ENCODE measurements around the gene ADAMTS6. TPM values are rescaled to one million over a fixed set of nuclear protein-coding genes. Genes with fewer than 3 reads are reported as not detected.

The ADAMTS6 gene
- total RNA-seq, 1 donor from 2014 or later, result 17.6 TPM

- no peaks in the 10 kb centered on the region for H3K36me3 ChIP-seq (ENCODE audit: control insufficient read depth, insufficient read depth, low read length)
- no peaks in the 10 kb centered on the region for H3K27me3 ChIP-seq (ENCODE audit: control insufficient read depth, insufficient read depth, low read length)
- no peak for TF ChIP-seq CTCF (IDR thresholded peaks at IDR 0.05; ENCODE audit: insufficient read depth, low read length, severe bottlenecking)
- H3K4me3 ChIP-seq (ENCODE audit: low read depth, low read length), result no peak overlapping the region
- DNase-seq (ENCODE audit: low read depth), result no peak
- no peak for FAIRE-seq
These were observed 41.3 kb downstream of the ADAMTS6 start for GRCh38 chr5:65440456-65440855.

GRCh38 chr5:65434122-65434521 lies 47.6 kb downstream of the ADAMTS6 start:
- TF ChIP-seq CTCF (IDR thresholded peaks at IDR 0.05; ENCODE audit: insufficient read depth, low read length, severe bottlenecking), result no peak
- no peak for FAIRE-seq
- no peak for DNase-seq (ENCODE audit: low read depth)
- H3K27me3 ChIP-seq (ENCODE audit: control insufficient read depth, insufficient read depth, low read length), result no peaks in the 10 kb centered on the region
- H3K36me3 ChIP-seq (ENCODE audit: control insufficient read depth, insufficient read depth, low read length), result no peaks in the 10 kb centered on the region
- H3K4me3 ChIP-seq (ENCODE audit: low read depth, low read length), result no peak overlapping the region

GRCh38 chr5:65426656-65427055 lies 55.1 kb downstream of the ADAMTS6 start:
- no peak for FAIRE-seq
- Histone ChIP-seq H3K4me3 (ENCODE audit: low read depth, low read length) (no peak overlapping the region), H3K36me3 (ENCODE audit: control insufficient read depth, insufficient read depth, low read length) (no peaks in the 10 kb centered on the region), H3K27me3 (ENCODE audit: control insufficient read depth, insufficient read depth, low read length) (no peaks in the 10 kb centered on the region)
- DNase-seq (ENCODE audit: low read depth), result no peak
- TF ChIP-seq CTCF (IDR thresholded peaks at IDR 0.05; ENCODE audit: insufficient read depth, low read length, severe bottlenecking), result no peak

GRCh38 chr5:65423623-65424022 lies 58.1 kb downstream of the ADAMTS6 start:
- DNase-seq (ENCODE audit: low read depth) (no peak), FAIRE-seq (no peak)
- no peaks in the 10 kb centered on the region for H3K27me3 ChIP-seq (ENCODE audit: control insufficient read depth, insufficient read depth, low read length)
- H3K36me3 ChIP-seq (ENCODE audit: control insufficient read depth, insufficient read depth, low read length), result no peaks in the 10 kb centered on the region
- TF ChIP-seq CTCF (IDR thresholded peaks at IDR 0.05; ENCODE audit: insufficient read depth, low read length, severe bottlenecking), result no peak
- no peak overlapping the region for H3K4me3 ChIP-seq (ENCODE audit: low read depth, low read length)

GRCh38 chr5:65418661-65419060 lies 63.1 kb downstream of the ADAMTS6 start:
- DNase-seq (ENCODE audit: low read depth) (no peak), FAIRE-seq (no peak)
- no peak overlapping the region for H3K4me3 ChIP-seq (ENCODE audit: low read depth, low read length)
- H3K36me3 ChIP-seq (ENCODE audit: control insufficient read depth, insufficient read depth, low read length), result no peaks in the 10 kb centered on the region
- H3K27me3 ChIP-seq (ENCODE audit: control insufficient read depth, insufficient read depth, low read length), result no peaks in the 10 kb centered on the region
- TF ChIP-seq CTCF (IDR thresholded peaks at IDR 0.05; ENCODE audit: insufficient read depth, low read length, severe bottlenecking), result no peak

- H3K4me3 ChIP-seq (ENCODE audit: low read depth, low read length), result no peak overlapping the region
- FAIRE-seq (no peak), DNase-seq (ENCODE audit: low read depth) (no peak)
- TF ChIP-seq CTCF (IDR thresholded peaks at IDR 0.05; ENCODE audit: insufficient read depth, low read length, severe bottlenecking), result no peak
- H3K27me3 ChIP-seq (ENCODE audit: control insufficient read depth, insufficient read depth, low read length), result no peaks in the 10 kb centered on the region
- no peaks in the 10 kb centered on the region for H3K36me3 ChIP-seq (ENCODE audit: control insufficient read depth, insufficient read depth, low read length)
These were observed 67.9 kb downstream of the ADAMTS6 start for GRCh38 chr5:65413822-65414221.

All from bronchial epithelial cell (primary cell).